Fibroblast of mammary gland (primary cell): ENCODE results near the gene WDR75.

ENCODE experiments used
- DNase-seq: peaks from one replicate; pipeline ENCODE4 v3.0.0-alpha.2; 2010; ENCODE audit warnings: low read depth
- H3K4me3 ChIP-seq: 2 replicates; pipeline ENCODE4 v1.5.1; 2011; ENCODE audit warnings: low read depth, mild to moderate bottlenecking, low read length, moderate library complexity; ENCODE audit not compliant: control insufficient read depth
- TF ChIP-seq, protein P1 (sequence below): conservative IDR thresholded peaks from 2 replicates; pipeline ENCODE4 v1.5.1; 2011; ENCODE audit warnings: low read depth, low read length, inconsistent platforms; ENCODE audit not compliant: control insufficient read depth, insufficient read depth

The WDR75 gene

DNA sequence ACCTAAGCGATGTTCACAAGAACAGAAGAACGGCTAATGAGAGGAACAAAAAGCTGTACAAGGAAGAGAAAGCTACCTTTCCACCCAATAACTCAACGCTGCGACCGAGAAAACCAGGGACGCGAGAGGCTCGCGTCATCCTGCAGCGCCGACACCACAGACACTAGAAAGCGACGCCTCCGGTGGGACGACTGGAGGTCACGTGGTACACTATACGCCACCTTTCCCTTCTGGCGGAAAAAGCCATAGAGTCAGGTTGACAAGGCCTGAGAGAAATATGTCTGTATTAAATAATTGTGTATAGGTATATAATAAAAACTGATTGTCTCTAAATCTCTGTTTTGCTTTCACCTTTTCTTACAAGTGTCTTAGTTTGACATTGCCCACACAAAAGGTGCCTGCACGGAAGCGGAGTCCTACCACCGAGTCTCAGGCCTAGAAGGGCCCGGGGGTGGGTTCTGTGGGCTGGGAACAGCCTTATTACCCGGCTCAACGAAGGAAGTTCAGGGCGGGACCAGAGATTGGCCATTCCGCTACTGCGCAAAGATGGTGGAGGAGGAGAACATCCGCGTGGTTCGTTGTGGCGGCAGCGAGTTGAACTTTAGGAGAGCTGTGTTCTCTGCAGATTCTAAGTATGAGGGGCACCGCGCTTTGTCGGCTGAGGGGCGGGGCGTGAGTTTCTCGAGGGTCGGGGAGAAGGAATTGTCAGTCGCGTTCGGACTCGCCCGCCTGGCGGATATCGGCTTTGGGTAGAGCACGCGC, at the start of gene WDR75:
Gene WDR75, plus strand, starts transcription at position 528 of the 762 bp plus-strand sequence. Its CDS starts 19 bp downstream, at position 547.
- peak; percentile 94 for DNase-seq
- H3K4me3 ChIP-seq: peak within 1 kb of the TSS; percentile 95
- TF ChIP-seq, protein P1, sequence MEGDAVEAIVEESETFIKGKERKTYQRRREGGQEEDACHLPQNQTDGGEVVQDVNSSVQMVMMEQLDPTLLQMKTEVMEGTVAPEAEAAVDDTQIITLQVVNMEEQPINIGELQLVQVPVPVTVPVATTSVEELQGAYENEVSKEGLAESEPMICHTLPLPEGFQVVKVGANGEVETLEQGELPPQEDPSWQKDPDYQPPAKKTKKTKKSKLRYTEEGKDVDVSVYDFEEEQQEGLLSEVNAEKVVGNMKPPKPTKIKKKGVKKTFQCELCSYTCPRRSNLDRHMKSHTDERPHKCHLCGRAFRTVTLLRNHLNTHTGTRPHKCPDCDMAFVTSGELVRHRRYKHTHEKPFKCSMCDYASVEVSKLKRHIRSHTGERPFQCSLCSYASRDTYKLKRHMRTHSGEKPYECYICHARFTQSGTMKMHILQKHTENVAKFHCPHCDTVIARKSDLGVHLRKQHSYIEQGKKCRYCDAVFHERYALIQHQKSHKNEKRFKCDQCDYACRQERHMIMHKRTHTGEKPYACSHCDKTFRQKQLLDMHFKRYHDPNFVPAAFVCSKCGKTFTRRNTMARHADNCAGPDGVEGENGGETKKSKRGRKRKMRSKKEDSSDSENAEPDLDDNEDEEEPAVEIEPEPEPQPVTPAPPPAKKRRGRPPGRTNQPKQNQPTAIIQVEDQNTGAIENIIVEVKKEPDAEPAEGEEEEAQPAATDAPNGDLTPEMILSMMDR: no peak

DNA sequence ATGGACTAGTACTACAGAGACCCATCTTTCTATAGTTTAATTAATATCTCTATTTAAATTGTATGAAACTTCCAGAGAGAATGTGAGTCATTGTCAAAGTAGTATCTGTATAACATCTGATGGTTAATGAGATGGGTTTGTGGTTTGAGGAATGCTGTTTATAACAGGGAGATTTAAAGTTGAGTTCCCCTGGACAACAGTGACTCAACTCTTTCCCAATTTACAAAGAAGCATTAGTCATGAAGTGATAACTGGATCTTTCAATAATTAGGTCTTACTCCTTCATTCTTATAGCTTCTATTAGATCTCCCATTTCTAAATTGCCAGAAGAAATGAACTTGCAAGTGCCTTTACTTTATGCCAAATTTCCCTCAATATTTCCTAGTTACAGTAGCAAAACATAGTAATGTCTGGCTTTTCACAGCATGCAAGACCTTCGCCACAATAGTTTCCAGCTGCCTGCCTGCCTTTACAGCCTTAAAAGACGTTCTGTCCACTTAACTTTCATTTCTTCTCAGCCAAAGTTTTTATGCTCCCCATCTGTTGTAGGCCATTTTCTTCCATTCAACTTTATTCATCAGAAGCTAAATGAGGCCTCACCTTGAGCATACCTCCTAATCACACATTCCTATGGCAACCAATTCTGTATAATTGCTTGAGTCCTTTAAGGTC, 47.7 kb upstream of the WDR75 start:
- H3K4me3 ChIP-seq: no peak overlapping the region
- peak; percentile 99 for DNase-seq
- TF ChIP-seq, protein P1: no peak

DNA sequence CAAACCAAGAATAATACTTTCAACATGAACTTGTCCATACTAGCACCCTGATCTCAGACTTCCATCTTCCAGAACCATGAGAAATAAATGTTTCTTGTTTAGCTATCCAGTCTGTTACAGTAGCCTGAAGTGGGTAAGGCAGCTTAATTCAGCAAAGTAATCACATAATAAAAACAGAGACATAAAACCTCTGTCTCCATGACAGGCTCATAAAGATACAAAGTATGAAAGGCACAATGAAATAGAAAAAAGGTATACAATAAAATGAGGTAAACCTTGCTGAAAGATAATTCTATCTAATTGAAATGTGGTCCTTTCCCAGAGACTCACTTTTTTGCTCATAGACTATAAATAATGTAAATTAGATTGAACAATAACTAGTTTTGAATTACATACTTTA, 46.7 kb upstream of the WDR75 start:
- no peak for DNase-seq
- TF ChIP-seq, protein P1: no peak
- H3K4me3 ChIP-seq: no peak overlapping the region

DNA sequence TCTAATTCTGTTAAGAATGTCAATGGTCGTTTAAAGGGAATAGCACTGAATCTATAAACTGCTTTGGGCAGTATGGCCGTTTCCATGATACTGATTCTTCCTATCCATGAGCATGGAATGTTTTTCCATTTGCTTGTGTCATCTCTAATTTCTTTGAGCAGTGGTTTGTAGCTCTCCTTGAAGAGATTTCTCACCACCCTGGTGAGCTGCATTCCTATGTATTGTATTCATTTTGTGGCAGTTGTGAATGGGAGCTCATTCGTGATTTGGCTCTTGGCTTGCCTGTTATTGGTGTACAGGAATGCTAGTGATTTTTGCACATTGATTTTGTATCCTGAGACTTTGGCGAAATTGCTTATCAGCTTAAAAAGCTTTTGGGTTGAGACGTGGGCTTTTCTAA, 38.3 kb upstream of the WDR75 start:
- peak; percentile 70 for DNase-seq
- H3K4me3 ChIP-seq: no peak overlapping the region
- TF ChIP-seq, protein P1: no peak

DNA sequence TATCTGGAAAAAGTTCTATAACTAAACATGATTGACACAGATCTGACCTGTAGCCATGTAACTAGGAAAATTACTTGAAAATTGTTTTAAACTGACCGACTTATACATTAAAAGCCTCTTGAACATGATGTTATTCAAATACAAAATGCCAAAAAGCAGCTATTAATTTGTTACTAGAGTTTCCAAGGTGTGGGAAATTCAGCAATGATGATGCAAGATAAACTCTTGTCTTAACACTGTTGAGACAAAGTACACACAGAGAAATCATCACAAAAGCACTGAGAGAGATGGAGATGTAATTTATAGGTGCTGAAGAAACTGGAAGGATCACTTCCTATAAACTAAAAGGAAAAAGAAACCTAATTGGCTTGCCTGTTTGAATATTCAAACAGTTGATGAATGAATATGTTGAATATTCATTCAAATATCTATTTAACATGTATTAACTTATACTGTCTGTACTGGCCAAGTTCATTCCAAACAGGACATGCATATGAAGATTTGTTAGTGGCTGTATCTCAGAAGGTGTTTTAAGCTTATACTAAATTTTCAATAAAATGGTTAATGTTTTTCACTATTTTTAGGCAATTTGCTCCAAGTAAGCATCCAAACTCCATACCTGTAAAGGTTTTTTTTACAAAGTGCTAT, 34.6 kb upstream of the WDR75 start:
- TF ChIP-seq, protein P1: no peak
- no peak overlapping the region for H3K4me3 ChIP-seq
- DNase-seq: peak; percentile 50

DNA sequence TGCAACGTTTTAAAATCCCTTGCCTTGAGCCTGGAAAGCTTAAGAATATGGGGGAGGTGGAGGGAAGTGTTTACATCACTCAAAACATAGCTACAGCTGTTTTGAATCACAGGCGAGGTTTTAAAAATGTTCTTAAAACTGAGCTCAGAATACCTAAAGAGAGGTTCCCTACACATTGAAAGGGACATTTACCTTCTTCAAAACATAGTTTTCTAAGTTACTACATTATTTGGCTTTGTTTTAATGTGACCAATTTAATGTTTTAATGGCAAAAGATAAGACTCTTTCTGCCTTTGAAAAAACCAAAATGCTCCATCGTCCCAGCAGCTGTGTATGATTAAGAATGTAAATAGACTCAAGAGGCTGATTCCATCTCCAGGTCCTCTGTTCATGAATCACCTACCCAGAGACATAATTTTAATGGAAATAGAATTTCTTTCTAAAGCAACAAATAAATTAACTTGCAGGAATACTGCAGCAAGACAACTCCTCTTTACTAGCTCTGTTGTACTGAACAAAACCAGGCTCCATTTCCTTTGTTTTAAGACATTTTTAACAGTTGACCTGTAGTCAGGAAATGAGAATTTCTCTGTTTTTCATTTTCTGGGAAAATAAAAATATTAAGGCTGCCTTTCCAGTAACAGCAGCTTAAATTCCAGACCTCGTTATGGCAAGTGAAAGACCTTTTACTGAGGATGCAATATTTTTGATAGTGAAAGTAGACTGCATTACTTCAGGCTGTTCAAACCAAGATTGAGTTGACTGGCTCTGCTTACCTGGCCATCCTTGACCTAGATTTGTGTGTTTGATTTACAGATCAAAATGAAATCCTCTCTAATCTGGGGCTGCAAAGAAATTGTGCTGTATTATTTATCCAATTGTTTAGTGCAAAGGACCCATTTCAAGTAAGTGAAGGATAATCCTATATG, 33.7 kb upstream of the WDR75 start:
- DNase-seq: peak; percentile 90
- TF ChIP-seq, protein P1: no peak
- no peak overlapping the region for H3K4me3 ChIP-seq
